IMR-90 (cell line): ENCODE data around the gene SUSD1. TPM values are rescaled to one million over a fixed set of nuclear protein-coding genes. Genes with fewer than 3 reads are reported as not detected.

ENCODE experiments used
- ATAC-seq: fragments of 200-7000 bp; cut with Tn5 transposase; 2 replicates; pipeline ENCODE4 v1.9.1; 2020; ENCODE audit warnings: low read depth, mild to moderate bottlenecking, moderate library complexity
- BruUV-seq: library from RNA; stranded (reverse); fragments of 400-500 nt; replicated peaks from 2 replicates; lab custom pipeline; 2021; lab: Mats Ljungman, UMichigan
- CTCF ChIA-PET: fragments of 300-600 bp; formaldehyde crosslinking; extraction: SDS; loops from one replicate; lab custom pipeline; 2021; ENCODE audit warnings: antibody characterized with exemption; lab: Yijun Ruan, JAX
- POLR2A ChIA-PET: fragments of 300-600 bp; sonication (Branson Sonifier 250); formaldehyde crosslinking; loops from one replicate; lab custom pipeline; 2022; ENCODE audit warnings: antibody characterized with exemption; ENCODE audit not compliant: unreplicated experiment; lab: Charles Lee
- DNase-seq: peaks from one replicate; pipeline ENCODE4 v3.0.0; 2013
- H2AFZ ChIP-seq: replicated peaks from 2 replicates; pipeline ENCODE3; 2013; ENCODE audit warnings: low read length, mild to moderate bottlenecking; ENCODE audit not compliant: poor library complexity
- H2AK5ac ChIP-seq: 2 replicates; pipeline ENCODE4 v1.6.1; 2013; ENCODE audit warnings: low read depth, low read length, inconsistent platforms
- H2AK9ac ChIP-seq: replicated peaks from 2 replicates; pipeline ENCODE3; 2013; ENCODE audit warnings: mild to moderate bottlenecking, low read depth, low read length, moderate library complexity; ENCODE audit not compliant: poor library complexity
- H2BK120ac ChIP-seq: 2 replicates; pipeline ENCODE4 v1.6.1; 2013; ENCODE audit warnings: low read depth, low read length, inconsistent platforms
- H2BK15ac ChIP-seq: 3 replicates; pipeline ENCODE4 v1.6.1; 2013; ENCODE audit warnings: low read depth, low read length, inconsistent platforms
- H2BK20ac ChIP-seq: 2 replicates; pipeline ENCODE4 v1.6.1; 2013; ENCODE audit warnings: low read depth, mild to moderate bottlenecking, inconsistent platforms, low read length, moderate library complexity
- H2BK5ac ChIP-seq: 2 replicates; pipeline ENCODE4 v1.6.1; 2013; ENCODE audit warnings: mild to moderate bottlenecking, low read depth, low read length, inconsistent platforms; ENCODE audit not compliant: poor library complexity, severe bottlenecking
- H3K14ac ChIP-seq: replicated peaks from 2 replicates; pipeline ENCODE4 v1.6.1; 2013; ENCODE audit warnings: low read depth, low read length, inconsistent platforms
- H3K18ac ChIP-seq: 2 replicates; pipeline ENCODE4 v1.6.1; 2013; ENCODE audit warnings: low read depth, low read length, control low read depth
- H3K23ac ChIP-seq: 2 replicates; pipeline ENCODE4 v1.6.1; 2013; ENCODE audit warnings: low read depth, low read length, inconsistent platforms
- H3K27ac ChIP-seq: 2 replicates; pipeline ENCODE4 v1.5.1; 2013; ENCODE audit warnings: mild to moderate bottlenecking, control low read depth, low read length; ENCODE audit not compliant: insufficient read depth
- H3K27me3 ChIP-seq: 2 replicates; pipeline ENCODE4 v1.6.1; 2013; ENCODE audit warnings: low read length; ENCODE audit not compliant: control insufficient read depth, insufficient read depth
- H3K36me3 ChIP-seq: 2 replicates; pipeline ENCODE4 v1.6.1; 2013; ENCODE audit warnings: low read length, mixed read lengths; ENCODE audit not compliant: control insufficient read depth, insufficient read depth
- H3K4ac ChIP-seq: 2 replicates; pipeline ENCODE4 v1.6.1; 2013; ENCODE audit warnings: low read depth, low read length, inconsistent platforms
- H3K4me1 ChIP-seq: 2 replicates; pipeline ENCODE4 v1.6.1; 2013; ENCODE audit warnings: low read length, mixed read lengths; ENCODE audit not compliant: control insufficient read depth, insufficient read depth
- H3K4me2 ChIP-seq: 2 replicates; pipeline ENCODE4 v1.6.1; 2013; ENCODE audit warnings: low read depth, mild to moderate bottlenecking, control low read depth, low read length, moderate library complexity
- H3K4me3 ChIP-seq: 2 replicates; pipeline ENCODE4 v1.5.1; 2013; ENCODE audit warnings: low read depth, mild to moderate bottlenecking, control low read depth, low read length, moderate library complexity; ENCODE audit not compliant: insufficient read depth
- H3K56ac ChIP-seq: 2 replicates; pipeline ENCODE4 v1.6.1; 2013; ENCODE audit warnings: low read length, inconsistent platforms; ENCODE audit not compliant: insufficient read depth; ENCODE audit errors: extremely low read depth
- H3K79me1 ChIP-seq, 2 experiments: 2 replicates each; pipeline ENCODE4 v1.6.1; 2013; ENCODE audit warnings: low read length in 2 of 2, inconsistent platforms in 1 of 2, low read depth in 1 of 2
- H3K9ac ChIP-seq: 2 replicates; pipeline ENCODE4 v1.6.1; 2013; ENCODE audit warnings: low read depth, low read length, control low read depth
- H3K9me1 ChIP-seq: 2 replicates; pipeline ENCODE4 v1.6.1; 2013; ENCODE audit warnings: low read length, inconsistent platforms; ENCODE audit not compliant: insufficient read depth
- H3K9me3 ChIP-seq: 2 replicates; pipeline ENCODE4 v1.6.1; 2013; ENCODE audit warnings: low read length; ENCODE audit not compliant: control insufficient read depth, insufficient read depth
- H4K20me1 ChIP-seq: 2 replicates; pipeline ENCODE4 v1.6.1; 2013; ENCODE audit warnings: low read length, inconsistent platforms; ENCODE audit not compliant: insufficient read depth
- H4K5ac ChIP-seq: 2 replicates; pipeline ENCODE4 v1.6.1; 2013; ENCODE audit warnings: mild to moderate bottlenecking, low read depth, low read length, control low read depth
- H4K8ac ChIP-seq, 2 experiments: 2 replicates each; pipeline ENCODE4 v1.6.1; 2013; ENCODE audit warnings: low read depth in 2 of 2, low read length in 2 of 2, control low read depth in 1 of 2, inconsistent platforms in 1 of 2
- H4K91ac ChIP-seq: 2 replicates; pipeline ENCODE4 v1.6.1; 2013; ENCODE audit warnings: low read depth, low read length, inconsistent platforms; ENCODE audit not compliant: insufficient read depth
- CEBPB ChIP-seq: IDR thresholded peaks from 2 replicates; pipeline ENCODE4 v1.6.1; 2012; ENCODE audit warnings: low read depth, low read length, improper control_type of control experiment
- FOS ChIP-seq: fragments of 150-350 bp; IDR thresholded peaks from 2 replicates; pipeline ENCODE4 v1.6.1; 2016; ENCODE audit warnings: low read depth, low read length
- MAFK ChIP-seq: IDR thresholded peaks from 2 replicates; pipeline ENCODE4 v1.6.1; 2012; ENCODE audit warnings: low read depth, low read length, improper control_type of control experiment
- RFX5 ChIP-seq: IDR thresholded peaks from 2 replicates; pipeline ENCODE4 v1.8.0; 2012; ENCODE audit warnings: low read depth, mild to moderate bottlenecking, low read length, moderate library complexity
- WGBS, 2 experiments: methylation state at CpG; one replicate each; pipeline versions ENCODE4 v1.1.5 to v1.1.7; 2013; ENCODE audit warnings: missing lambda C conversion rate in 2 of 2; ENCODE audit not compliant: insufficient read length in 1 of 2; ENCODE audit errors: extremely low coverage in 2 of 2; 5-methylcytosine and 5-hydroxymethylcytosine counted together
- dilution Hi-C: fragments of 300-500 bp; cut with HindIII; formaldehyde crosslinking; loops from one replicate; pipeline ENCODE4 v1.14.3; 2018; ENCODE audit warnings: low sequenced_read_pairs; ENCODE audit not compliant: unreplicated experiment
- in situ Hi-C: fragments of 300-500 bp; cut with MboI; formaldehyde crosslinking; loops from 3 replicates; pipeline ENCODE4 v1.14.3; 2019; ENCODE audit warnings: low sequenced_read_pairs, inconsistent platforms, mixed read lengths
- intact Hi-C: fragments of 100-400 bp; cut with micrococcal nuclease; formaldehyde crosslinking; loops from 2 replicates; pipeline ENCODE4 v1.10.0; 2022
- polyA plus RNA-seq, 3 experiments: library from polyadenylated mRNA; depleted of rRNA; stranded (reverse); fragments of >200 nt; gene quantifications; 2 replicates each; pipeline ENCODE4 v1.2.3, GENCODE V29; 2012; ENCODE audit warnings: low replicate concordance in 1 of 3
- total RNA-seq: library from RNA; depleted of rRNA; stranded (reverse); fragments of >200 nt; gene quantifications from 2 replicates; pipeline ENCODE4 v1.2.3, GENCODE V29; 2012

The SUSD1 gene
- total and polyA plus RNA-seq, 2 of the 4 experiments (the other 2 are of a cell fraction) = 4.0 to 4.7 TPM

DNA sequence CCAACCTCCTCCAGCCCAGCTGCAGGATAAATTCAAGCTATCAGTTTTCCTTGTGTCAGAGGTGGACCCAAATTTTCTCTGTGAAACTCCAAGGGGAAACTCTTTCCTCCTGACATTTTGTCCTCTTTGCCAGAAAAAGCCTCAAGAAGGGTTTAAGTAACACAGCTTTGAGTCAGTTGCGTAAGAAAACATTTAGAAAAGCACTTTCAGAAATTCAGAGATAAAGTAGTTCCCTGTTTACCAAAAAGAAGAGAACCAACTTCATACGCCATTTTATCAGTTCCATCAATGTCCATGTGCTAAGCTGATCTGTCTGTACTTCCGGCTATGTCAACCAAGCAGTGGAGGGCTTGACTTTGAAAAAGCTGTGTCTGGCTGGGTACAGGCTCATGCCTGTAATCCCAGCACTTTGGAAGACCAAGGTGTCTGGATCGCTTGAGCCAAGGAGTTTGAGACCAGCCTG lies 19.9 kb upstream of the SUSD1 start:
- no peaks in the 10 kb centered on the region; the same call in 1 of the 2 replicates for H3K9me1 ChIP-seq
- peak overlapping the region; percentile 57; the same call in 1 of the 2 replicates for H3K4me2 ChIP-seq
- H2AK5ac ChIP-seq = no peak overlapping the region
- ATAC-seq (peak; percentile 42), DNase-seq (peak; percentile 70)
- no peak overlapping the region for H3K56ac ChIP-seq
- no peak overlapping the region for H3K23ac ChIP-seq
- H3K27ac ChIP-seq = no peak overlapping the region; the same call in 1 of the 2 replicates
- H2AK9ac ChIP-seq = no peak overlapping the region
- no peak overlapping the region for H4K91ac ChIP-seq
- dilution Hi-C loops = no loop called here
- peaks cover 4% of the 10 kb centered on the region for H3K4me1 ChIP-seq
- H3K79me1 ChIP-seq = no peaks in the 10 kb centered on the region
- no peak overlapping the region for H2BK5ac ChIP-seq
- in situ Hi-C loops = no loop called here
- CTCF ChIA-PET = interaction anchor here (0.7 to 1.2 kb wide), 2 partner anchors 14 to 25 kb away, joined by 3 read pairs; no protein-coding TSS in a partner anchor
- H3K14ac ChIP-seq = no peak overlapping the region
- 0 out of 2 replicates have a peak overlapping the region, but pooled peaks have one; percentile 6 for H4K5ac ChIP-seq
- 85% methylated on average over 3 of the region's 4 CpGs; no CpG with 5 or more reads in 1 of the 2 experiments for WGBS, 2 experiments
- no peaks in the 10 kb centered on the region for H3K9me3 ChIP-seq
- no peak overlapping the region for H3K9ac ChIP-seq
- TF ChIP-seq RFX5 = no peak
- TF ChIP-seq CEBPB = peak; percentile 67
- TF ChIP-seq MAFK = no peak
- TF ChIP-seq FOS = no peak
- no peaks in the 10 kb centered on the region; the same call in 1 of the 2 replicates for H3K36me3 ChIP-seq
- no peaks in the 10 kb centered on the region for H4K20me1 ChIP-seq
- H3K18ac ChIP-seq = peak overlapping the region; percentile 75; the same call in 1 of the 2 replicates
- no peak overlapping the region for H4K8ac ChIP-seq
- no peaks in the 10 kb centered on the region for H3K27me3 ChIP-seq
- BruUV-seq = no TSS peak
- no peak overlapping the region for H3K4me3 ChIP-seq
- no peak overlapping the region for H2AFZ ChIP-seq
- H3K4ac ChIP-seq = no peak overlapping the region
- no peak overlapping the region for H2BK20ac ChIP-seq
- intact Hi-C loops = no loop called here
- no peak overlapping the region for H2BK120ac ChIP-seq
- POLR2A ChIA-PET = no interaction called here
- H2BK15ac ChIP-seq = no peak overlapping the region
